Tongue (tissue), 2 donors: ENCODE data around the gene EOMES. TPM values are rescaled to one million over a fixed set of nuclear protein-coding genes. Genes with fewer than 3 reads are reported as not detected.

Experiments used
- DNase-seq: peaks from one replicate; pipeline ENCODE4 v3.0.0-alpha.2; 2015
- total RNA-seq: library from RNA; depleted of rRNA; stranded (reverse); fragments of >200 nt; gene quantifications from one replicate; pipeline ENCODE4 v1.2.3, GENCODE V29; 2014

EOMES gene
- total RNA-seq, 1 donor from 2014 or later = 0.31 TPM

GRCh38 chr3:27680517-27681246 is 41.4 kb downstream of the EOMES start:
- DNase-seq = no peak

GRCh38 chr3:27679691-27680090 is 42.4 kb downstream of the EOMES start:
- no peak for DNase-seq

- no peak for DNase-seq
Observed at GRCh38 chr3:27678234-27678633, 43.9 kb downstream of the EOMES start.

- no peak for DNase-seq
Observed at GRCh38 chr3:27677565-27677964, 44.6 kb downstream of the EOMES start.

GRCh38 chr3:27675287-27675686 is 46.8 kb downstream of the EOMES start:
- no peak for DNase-seq

GRCh38 chr3:27673701-27674100 is 48.4 kb downstream of the EOMES start:
- no peak for DNase-seq

- no peak for DNase-seq
Observed at GRCh38 chr3:27671101-27671500, 51.0 kb downstream of the EOMES start.

- no peak for DNase-seq
Observed at GRCh38 chr3:27670619-27671018, 51.5 kb downstream of the EOMES start.

GRCh38 chr3:27669591-27669990 is 52.5 kb downstream of the EOMES start:
- DNase-seq = no peak

- DNase-seq = no peak
Observed at GRCh38 chr3:27667751-27668150, 54.4 kb downstream of the EOMES start.

GRCh38 chr3:27666708-27667107 is 55.4 kb downstream of the EOMES start:
- DNase-seq = peak; percentile 77

GRCh38 chr3:27666272-27666671 is 55.9 kb downstream of the EOMES start:
- peak; percentile 53 for DNase-seq

Other genes with a start within 250 kb of the EOMES start
- 71.5 TPM for gene SLC4A7, start 237.9 kb downstream of the EOMES start, total RNA-seq